ENCODE results near the gene TENT4A. TPM values are rescaled to one million over a fixed set of nuclear protein-coding genes. Genes with fewer than 3 reads are reported as not detected.
"Not testable (repeated sequence)": the region's sequence is repeated elsewhere in the genome, so short reads cannot be mapped to it uniquely, and the experiment has no call there.

Gene TENT4A
- total and polyA plus RNA-seq, 2 of the 4 experiments (the other 2 are of a cell fraction), result 5.9 to 17.2 TPM

- ATAC-seq (ENCODE audit: low read depth); H3K4me1 ChIP-seq (ENCODE audit: control insufficient read depth, insufficient read depth, low read length); POLR2A ChIA-PET (ENCODE audit: unreplicated experiment): not testable (repeated sequence)
Observed at GRCh38 chr5:6668717-6669116, 44.5 kb upstream of the TENT4A start.

More at GRCh38 chr5:6668717-6669116, 44.5 kb upstream of the TENT4A start:
- H3K79me1 ChIP-seq (ENCODE audit: low read depth in 1 of 2, low read length in 2 of 2); H2BK5ac ChIP-seq (ENCODE audit: low read depth, low read length, poor library complexity, severe bottlenecking); H4K8ac ChIP-seq (ENCODE audit: low read depth in 2 of 2, low read length in 2 of 2); H4K20me1 ChIP-seq (ENCODE audit: insufficient read depth, low read length); H2BK20ac ChIP-seq (ENCODE audit: low read depth, low read length); H3K27me3 ChIP-seq (ENCODE audit: control insufficient read depth, insufficient read depth, low read length); H3K9ac ChIP-seq (ENCODE audit: low read depth, low read length); H3K56ac ChIP-seq (ENCODE audit: extremely low read depth, insufficient read depth, low read length); H3K4me2 ChIP-seq (ENCODE audit: low read depth, low read length); DNase-seq; dilution Hi-C loops (cut with HindIII; ENCODE audit: low sequenced_read_pairs, unreplicated experiment); H3K4ac ChIP-seq (ENCODE audit: low read depth, low read length); BruUV-seq (replicated peaks); H3K4me3 ChIP-seq (ENCODE audit: insufficient read depth, low read depth, low read length); CTCF ChIA-PET; H4K5ac ChIP-seq (ENCODE audit: low read depth, low read length); H4K91ac ChIP-seq (ENCODE audit: insufficient read depth, low read depth, low read length); H3K9me3 ChIP-seq (ENCODE audit: control insufficient read depth, insufficient read depth, low read length); H2AK9ac ChIP-seq (replicated peaks; ENCODE audit: low read depth, low read length, poor library complexity); H2AK5ac ChIP-seq (ENCODE audit: low read depth, low read length); H3K23ac ChIP-seq (ENCODE audit: low read depth, low read length); H2AFZ ChIP-seq (replicated peaks; ENCODE audit: low read length, poor library complexity); H2BK15ac ChIP-seq (ENCODE audit: low read depth, low read length); H3K18ac ChIP-seq (ENCODE audit: low read depth, low read length); H3K27ac ChIP-seq (ENCODE audit: insufficient read depth, low read length); in situ Hi-C loops (cut with MboI; ENCODE audit: low sequenced_read_pairs); intact Hi-C loops (cut with micrococcal nuclease); H2BK120ac ChIP-seq (ENCODE audit: low read depth, low read length); H3K14ac ChIP-seq (replicated peaks; ENCODE audit: low read depth, low read length); H3K9me1 ChIP-seq (ENCODE audit: insufficient read depth, low read length): not testable (repeated sequence)
- H3K36me3 ChIP-seq (ENCODE audit: control insufficient read depth, insufficient read depth, low read length), result peaks cover 12% of the 10 kb centered on the region
- WGBS, 2 experiments (ENCODE audit: extremely low coverage in 2 of 2, insufficient read length in 1 of 2), result 44% methylated on average over 3 of the region's 9 CpGs; no CpG with 5 or more reads in 1 of the 2 experiments
